ENCODE measurements around the gene KCNQ1.

Gene KCNQ1

GRCh38 chr11:2581151-2581930, 136.5 kb downstream of the KCNQ1 start:
- no peak for DNase-seq (ENCODE audit: low read depth in 2 of 2)

GRCh38 chr11:2581931-2582350, 137.1 kb downstream of the KCNQ1 start:
- DNase-seq (ENCODE audit: low read depth in 2 of 2), result no peak

- DNase-seq (ENCODE audit: low read depth in 2 of 2), result no peak
Measured at GRCh38 chr11:2582351-2582945, 137.6 kb downstream of the KCNQ1 start.

- DNase-seq (ENCODE audit: low read depth in 2 of 2), result no peak
Measured at GRCh38 chr11:2582946-2583604, 138.3 kb downstream of the KCNQ1 start.

- DNase-seq (ENCODE audit: low read depth in 2 of 2), result no peak
Measured at GRCh38 chr11:2583605-2583958, 138.8 kb downstream of the KCNQ1 start.

- no peak for DNase-seq (ENCODE audit: low read depth in 2 of 2)
Measured at GRCh38 chr11:2584434-2584811, 139.6 kb downstream of the KCNQ1 start.

GRCh38 chr11:2584812-2585565, 140.2 kb downstream of the KCNQ1 start:
- DNase-seq (ENCODE audit: low read depth in 2 of 2), result no peak

- DNase-seq (ENCODE audit: low read depth in 2 of 2), result no peak
Measured at GRCh38 chr11:2585566-2586086, 140.8 kb downstream of the KCNQ1 start.

- no peak for DNase-seq (ENCODE audit: low read depth in 2 of 2)
Measured at GRCh38 chr11:2586087-2586792, 141.4 kb downstream of the KCNQ1 start.

- DNase-seq (ENCODE audit: low read depth in 2 of 2), result no peak
Measured at GRCh38 chr11:2586793-2587131, 142.0 kb downstream of the KCNQ1 start.

- no peak for DNase-seq (ENCODE audit: low read depth in 2 of 2)
Measured at GRCh38 chr11:2587132-2587930, 142.5 kb downstream of the KCNQ1 start.

- no peak for DNase-seq (ENCODE audit: low read depth in 2 of 2)
Measured at GRCh38 chr11:2587976-2588748, 143.4 kb downstream of the KCNQ1 start.

- DNase-seq (ENCODE audit: low read depth in 2 of 2), result no peak
Measured at GRCh38 chr11:2588809-2589537, 144.2 kb downstream of the KCNQ1 start.

- no peak for DNase-seq (ENCODE audit: low read depth in 2 of 2)
Measured at GRCh38 chr11:2589538-2589934, 144.7 kb downstream of the KCNQ1 start.

- DNase-seq (ENCODE audit: low read depth in 2 of 2), result no peak
Measured at GRCh38 chr11:2590131-2590964, 145.5 kb downstream of the KCNQ1 start.

- no peak for DNase-seq (ENCODE audit: low read depth in 2 of 2)
Measured at GRCh38 chr11:2590965-2591754, 146.4 kb downstream of the KCNQ1 start.

GRCh38 chr11:2591805-2592204, 147.0 kb downstream of the KCNQ1 start:
- DNase-seq (ENCODE audit: low read depth in 2 of 2), result no peak

Measured in stimulated activated CD4-positive, alpha-beta T cell treated with anti-CD3 and anti-CD28 coated beads, Interleukin-4, amount 100 ng/mL, for 48 hours (primary cell).